ENCODE measurements around the gene CASK. TPM values are rescaled to one million over a fixed set of nuclear protein-coding genes. Genes with fewer than 3 reads are reported as not detected.

CASK gene
- total RNA-seq, 1 donor from 2014 or later, result 38.2 TPM

GRCh38 chrX:41862562-41863184 lies 60.7 kb downstream of the CASK start:
- TF ChIP-seq, protein P1, sequence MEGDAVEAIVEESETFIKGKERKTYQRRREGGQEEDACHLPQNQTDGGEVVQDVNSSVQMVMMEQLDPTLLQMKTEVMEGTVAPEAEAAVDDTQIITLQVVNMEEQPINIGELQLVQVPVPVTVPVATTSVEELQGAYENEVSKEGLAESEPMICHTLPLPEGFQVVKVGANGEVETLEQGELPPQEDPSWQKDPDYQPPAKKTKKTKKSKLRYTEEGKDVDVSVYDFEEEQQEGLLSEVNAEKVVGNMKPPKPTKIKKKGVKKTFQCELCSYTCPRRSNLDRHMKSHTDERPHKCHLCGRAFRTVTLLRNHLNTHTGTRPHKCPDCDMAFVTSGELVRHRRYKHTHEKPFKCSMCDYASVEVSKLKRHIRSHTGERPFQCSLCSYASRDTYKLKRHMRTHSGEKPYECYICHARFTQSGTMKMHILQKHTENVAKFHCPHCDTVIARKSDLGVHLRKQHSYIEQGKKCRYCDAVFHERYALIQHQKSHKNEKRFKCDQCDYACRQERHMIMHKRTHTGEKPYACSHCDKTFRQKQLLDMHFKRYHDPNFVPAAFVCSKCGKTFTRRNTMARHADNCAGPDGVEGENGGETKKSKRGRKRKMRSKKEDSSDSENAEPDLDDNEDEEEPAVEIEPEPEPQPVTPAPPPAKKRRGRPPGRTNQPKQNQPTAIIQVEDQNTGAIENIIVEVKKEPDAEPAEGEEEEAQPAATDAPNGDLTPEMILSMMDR (IDR thresholded peaks at IDR 0.05), result no peak
- Histone ChIP-seq H3K36me3 (no peaks in the 10 kb centered on the region), H3K27ac (no peak overlapping the region), H3K9me3 (no peaks in the 10 kb centered on the region), H3K4me1 (no peaks in the 10 kb centered on the region), H3K4me3 (no peak overlapping the region), H3K27me3 (ENCODE audit: low read depth) (no peaks in the 10 kb centered on the region)
- intact Hi-C loops (cut with DNase I), result no loop called here
- ATAC-seq, result peak in 1 of 2 donors; percentile 24
- DNase-seq, result no peak

DNA sequence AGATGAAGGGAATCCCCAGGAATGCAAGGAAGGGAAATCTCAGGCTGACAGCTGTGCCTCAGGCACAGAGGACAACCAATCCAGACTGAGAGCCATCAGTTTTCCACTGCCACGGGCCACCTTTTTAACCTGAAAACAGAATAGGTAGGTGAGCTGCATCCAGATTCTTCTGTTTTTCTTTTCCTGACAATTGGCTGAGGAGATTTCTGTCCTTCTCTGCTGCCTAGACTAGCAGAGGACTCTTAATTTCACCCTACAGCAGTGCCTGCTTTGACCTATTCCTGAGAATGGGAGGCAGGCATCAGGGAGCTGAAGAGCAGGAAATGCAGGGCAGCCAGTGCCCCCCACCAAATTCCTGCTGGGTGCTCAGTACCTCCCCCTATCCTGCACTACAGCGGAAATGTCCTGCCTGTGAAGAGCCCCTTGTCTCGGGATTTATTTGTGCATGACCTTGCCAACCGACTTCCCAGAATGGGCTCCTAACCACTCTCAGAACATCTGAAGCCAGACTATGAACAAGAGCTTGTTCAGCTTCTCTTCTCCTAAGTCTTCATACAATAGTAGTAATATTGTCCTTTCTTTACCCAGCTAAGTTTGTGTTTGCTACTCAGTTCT lies 65.1 kb downstream of the CASK start:
- intact Hi-C loops (cut with DNase I), result no loop called here
- Histone ChIP-seq H3K27ac (no peak overlapping the region), H3K36me3 (no peaks in the 10 kb centered on the region), H3K4me1 (no peaks in the 10 kb centered on the region), H3K9me3 (no peaks in the 10 kb centered on the region), H3K4me3 (no peak overlapping the region), H3K27me3 (ENCODE audit: low read depth) (no peaks in the 10 kb centered on the region)
- ATAC-seq (peak in 1 of 2 donors; percentile 31), DNase-seq (no peak)
- TF ChIP-seq, protein P1 (IDR thresholded peaks at IDR 0.05), result no peak

GRCh38 chrX:41857670-41858069 lies 65.7 kb downstream of the CASK start:
- ATAC-seq (no peak), DNase-seq (no peak)
- H3K9me3 ChIP-seq, result no peaks in the 10 kb centered on the region
- intact Hi-C loops (cut with DNase I), result no loop called here
- H3K4me3 ChIP-seq, result no peak overlapping the region
- no peak overlapping the region for H3K27ac ChIP-seq
- no peaks in the 10 kb centered on the region for H3K27me3 ChIP-seq (ENCODE audit: low read depth)
- TF ChIP-seq, protein P1 (IDR thresholded peaks at IDR 0.05), result no peak
- H3K36me3 ChIP-seq, result no peaks in the 10 kb centered on the region
- no peaks in the 10 kb centered on the region for H3K4me1 ChIP-seq

GRCh38 chrX:41846714-41847113 lies 76.6 kb downstream of the CASK start:
- Histone ChIP-seq H3K27me3 (ENCODE audit: low read depth) (no peaks in the 10 kb centered on the region), H3K4me3 (no peak overlapping the region), H3K9me3 (peaks cover 4% of the 10 kb centered on the region), H3K27ac (no peak overlapping the region), H3K36me3 (no peaks in the 10 kb centered on the region), H3K4me1 (no peaks in the 10 kb centered on the region)
- TF ChIP-seq, protein P1 (IDR thresholded peaks at IDR 0.05), result no peak
- no peak for ATAC-seq
- intact Hi-C loops (cut with DNase I), result no loop called here
- DNase-seq, result no peak

GRCh38 chrX:41837270-41837944 lies 85.9 kb downstream of the CASK start:
- Histone ChIP-seq H3K36me3 (no peaks in the 10 kb centered on the region), H3K9me3 (no peaks in the 10 kb centered on the region), H3K4me1 (no peaks in the 10 kb centered on the region), H3K27me3 (ENCODE audit: low read depth) (no peaks in the 10 kb centered on the region), H3K27ac (no peak overlapping the region), H3K4me3 (no peak overlapping the region)
- ATAC-seq (no peak), DNase-seq (no peak)
- TF ChIP-seq, protein P1 (IDR thresholded peaks at IDR 0.05), result no peak
- intact Hi-C loops (cut with DNase I), result no loop called here

Data from lower lobe of right lung (tissue), 2 donors.